Limb (tissue), 2 donors: ENCODE results near the gene SCMH1.

ENCODE experiments used
- DNase-seq, 2 donors: peaks; one replicate each; pipeline ENCODE4 v3.0.0-alpha.2; 2016; ENCODE audit errors: extremely low spot score in 2 of 2

SCMH1 gene

GRCh38 chr1:41006942-41007865 lies 234.9 kb downstream of the SCMH1 start:
- no peak for DNase-seq

DNA sequence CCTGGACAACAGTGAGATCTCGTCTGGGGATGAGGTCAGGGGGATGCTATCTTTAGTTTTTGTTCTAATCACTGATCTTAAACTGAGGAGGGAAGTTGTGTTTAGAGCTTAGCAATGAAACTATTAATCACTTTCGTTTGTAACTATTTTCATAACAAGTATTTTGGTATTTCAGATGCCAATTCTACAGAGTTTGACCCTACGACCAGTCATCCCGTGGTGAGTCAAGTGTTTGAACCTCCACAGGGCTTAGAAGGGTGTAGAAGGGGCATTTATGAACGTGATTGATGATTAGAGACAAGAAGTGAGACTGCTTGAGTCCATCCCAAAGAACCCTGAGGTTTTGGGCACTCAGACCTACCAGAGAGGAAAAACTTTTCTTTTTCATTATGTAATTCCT lies 236.2 kb downstream of the SCMH1 start:
- no peak for DNase-seq

DNA sequence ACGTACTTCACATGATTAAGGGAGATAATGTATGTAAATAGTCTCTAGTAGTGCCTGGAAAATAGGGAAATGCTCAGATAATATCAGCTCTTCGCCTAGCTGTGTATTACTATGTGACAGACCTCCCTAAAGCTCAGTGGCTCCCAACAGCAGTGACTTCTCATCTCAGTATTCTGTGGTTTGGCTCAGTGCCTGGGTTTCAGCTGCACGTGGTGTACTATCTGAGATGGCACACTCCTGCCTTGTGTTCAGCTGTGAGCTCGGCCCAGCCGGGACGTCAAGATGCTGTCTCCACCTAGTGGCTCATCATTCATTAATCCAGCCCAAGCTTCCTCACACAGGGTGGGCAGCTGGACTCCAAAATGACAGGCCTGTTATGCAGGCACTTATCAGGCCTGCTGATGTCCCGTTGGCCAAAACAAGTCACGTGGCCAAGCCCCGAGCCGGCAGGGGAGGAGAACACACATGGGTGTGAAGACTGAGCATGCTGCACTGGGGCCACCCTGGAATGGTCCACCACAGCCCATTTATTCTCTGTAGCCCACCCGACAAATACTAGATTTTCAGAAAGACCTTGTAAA lies 238.4 kb downstream of the SCMH1 start:
- DNase-seq = peak; percentile 78 to 85

DNA sequence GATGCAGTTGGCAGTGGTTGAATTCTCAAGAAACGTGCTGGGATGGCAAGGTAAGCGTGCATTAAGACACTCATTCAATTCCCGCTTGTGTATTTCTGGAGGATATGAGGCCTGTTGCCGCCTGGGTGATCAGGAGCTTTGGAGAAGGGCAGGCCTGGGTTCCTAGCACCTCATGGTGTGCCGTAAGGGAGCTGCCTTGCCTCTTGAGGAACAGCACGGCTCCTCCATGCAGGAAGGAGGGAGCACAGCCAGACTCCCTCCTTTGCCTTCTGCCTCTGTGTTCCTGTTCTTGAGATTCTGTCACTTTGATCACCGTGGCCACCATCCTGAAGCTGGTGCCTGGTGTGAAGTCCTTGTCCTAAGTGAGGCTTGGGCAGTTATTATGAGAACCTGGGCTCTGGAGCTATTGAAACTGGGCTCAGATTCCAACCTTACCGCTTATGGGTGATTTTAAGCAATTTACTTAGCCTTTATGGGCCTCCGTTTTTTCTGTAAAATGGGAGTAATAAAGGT lies 238.9 kb downstream of the SCMH1 start:
- DNase-seq = no peak

GRCh38 chr1:40998668-40999067 lies 243.4 kb downstream of the SCMH1 start:
- no peak for DNase-seq

- DNase-seq = no peak
Measured at GRCh38 chr1:40997096-40997495, 245.0 kb downstream of the SCMH1 start.

DNA sequence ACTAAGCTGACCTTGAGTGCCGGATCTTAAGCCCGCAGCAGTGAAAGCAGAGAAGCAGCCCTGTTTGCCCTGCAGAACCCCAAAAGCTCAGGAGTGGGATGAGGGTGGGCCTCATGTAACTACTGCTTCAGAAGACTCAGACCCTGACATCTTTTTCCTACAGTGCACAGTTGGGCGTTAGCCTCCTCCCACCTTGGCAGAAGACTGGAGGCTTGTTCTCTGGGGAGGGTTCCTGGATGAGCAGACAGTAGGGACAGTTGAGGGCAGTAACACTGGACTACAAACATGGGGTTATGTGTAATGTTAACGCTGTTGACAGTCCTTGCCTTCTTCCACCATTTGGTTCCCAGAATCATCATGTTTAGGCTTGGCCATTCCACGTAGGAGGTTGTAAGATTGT lies 253.0 kb downstream of the SCMH1 start:
- no peak for DNase-seq

- DNase-seq = no peak
Measured at GRCh38 chr1:40988280-40988679, 253.8 kb downstream of the SCMH1 start.

DNA sequence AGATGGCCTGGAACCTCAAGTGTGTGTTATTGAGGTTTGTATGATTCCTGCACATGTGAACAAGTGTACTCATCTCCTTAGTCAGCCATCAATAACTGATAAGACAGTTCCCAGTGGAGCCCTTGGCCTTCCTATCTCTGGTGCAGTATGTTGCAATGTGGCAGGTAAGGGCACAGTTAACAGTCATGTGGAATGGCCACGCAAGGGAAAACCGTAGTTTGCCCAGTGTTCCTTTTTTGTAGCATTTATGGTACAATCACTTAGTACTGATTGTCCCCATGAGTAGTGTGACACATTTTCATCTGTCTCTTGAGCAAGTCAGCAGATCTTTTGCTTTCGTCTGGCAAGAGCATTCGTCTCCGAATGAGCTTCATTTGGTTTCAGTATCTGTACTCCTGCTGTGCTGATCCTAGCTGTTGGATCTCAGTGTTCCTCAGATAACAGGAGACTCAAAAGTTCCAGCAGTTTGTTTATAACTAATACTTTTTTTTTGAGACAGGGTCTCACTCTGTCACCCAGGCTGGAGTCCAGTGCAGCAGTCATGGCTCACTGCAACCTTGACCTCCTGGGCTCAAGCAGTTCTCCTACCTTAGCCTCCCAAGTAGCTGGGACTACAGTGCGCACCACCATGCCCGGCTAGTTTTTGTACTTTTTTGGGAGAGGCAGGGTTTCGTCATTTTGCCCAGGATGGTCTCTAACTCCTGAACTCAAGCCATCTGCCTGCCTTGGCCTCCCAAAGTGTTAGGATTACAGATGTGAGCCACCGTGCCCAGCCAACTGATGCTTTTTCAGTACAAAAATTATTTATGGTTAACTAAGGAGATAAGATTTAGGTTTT lies 254.4 kb downstream of the SCMH1 start:
- no peak for DNase-seq

- peak in 1 of 2 donors; percentile 60 for DNase-seq
Measured at GRCh38 chr1:40986956-40987355, 255.2 kb downstream of the SCMH1 start.

- DNase-seq = no peak
Measured at GRCh38 chr1:40986328-40986783, 255.8 kb downstream of the SCMH1 start.

DNA sequence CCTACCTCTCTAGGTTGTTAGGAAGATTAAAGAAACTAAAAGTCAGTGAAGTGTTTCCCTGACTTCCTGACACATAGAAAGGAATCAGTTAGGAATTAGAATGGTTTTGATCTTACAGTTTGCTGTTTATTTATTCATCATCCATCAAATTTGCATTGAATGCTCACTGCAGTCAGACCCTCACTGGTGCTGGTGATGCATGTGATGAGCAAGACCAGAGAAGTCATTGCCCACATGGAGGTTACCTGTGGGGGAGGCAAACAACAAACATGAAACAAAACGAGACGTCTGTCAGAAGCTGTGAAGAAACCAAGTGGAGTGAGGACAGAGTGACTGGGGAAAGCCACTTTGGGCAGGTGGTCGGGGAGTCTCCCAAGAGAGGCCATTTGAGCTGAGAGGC lies 256.2 kb downstream of the SCMH1 start:
- DNase-seq = no peak

GRCh38 chr1:40985161-40985560 lies 256.9 kb downstream of the SCMH1 start:
- DNase-seq = peak in 1 of 2 donors; percentile 24

- no peak for DNase-seq
Measured at GRCh38 chr1:40984531-40984930, 257.6 kb downstream of the SCMH1 start.

DNA sequence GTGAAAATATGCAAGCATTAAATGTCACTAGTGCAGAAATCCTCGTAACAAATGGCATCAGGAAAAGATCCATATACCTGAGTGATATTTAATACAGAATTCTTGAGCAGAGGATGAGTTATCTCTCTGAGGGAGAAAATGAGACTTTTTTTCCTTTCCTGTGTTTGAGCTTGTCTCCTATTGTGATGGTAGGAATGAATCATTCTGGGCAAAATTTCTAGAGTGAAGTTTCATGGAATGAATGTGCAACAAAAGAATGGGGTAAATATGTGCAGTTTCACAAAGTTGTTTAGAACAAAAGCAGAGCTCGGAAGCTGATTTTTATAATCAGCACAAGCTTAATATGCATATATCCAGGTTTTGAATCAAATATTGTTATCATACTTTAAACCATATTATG lies 258.0 kb downstream of the SCMH1 start:
- no peak for DNase-seq

GRCh38 chr1:40983286-40983685 lies 258.8 kb downstream of the SCMH1 start:
- DNase-seq = no peak

DNA sequence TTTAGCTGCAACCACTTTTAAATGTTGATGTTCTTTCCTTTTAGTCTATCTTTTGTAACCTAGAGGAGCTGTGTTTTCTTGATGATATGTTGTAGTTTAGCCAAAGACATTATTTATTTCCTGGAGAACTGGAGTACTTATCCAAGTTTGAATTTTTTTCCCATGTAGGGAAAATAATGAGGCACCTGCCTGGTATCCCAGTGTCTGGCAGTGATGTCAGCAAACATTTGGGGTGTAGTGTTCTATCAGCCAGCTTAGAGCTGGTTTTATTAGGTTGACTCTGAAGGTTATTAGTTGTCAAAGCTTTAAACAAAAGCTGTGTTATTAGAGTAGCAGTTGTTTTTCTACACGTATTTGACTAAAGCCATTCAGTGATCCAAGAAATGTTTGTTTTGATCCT lies 259.4 kb downstream of the SCMH1 start:
- no peak for DNase-seq

DNA sequence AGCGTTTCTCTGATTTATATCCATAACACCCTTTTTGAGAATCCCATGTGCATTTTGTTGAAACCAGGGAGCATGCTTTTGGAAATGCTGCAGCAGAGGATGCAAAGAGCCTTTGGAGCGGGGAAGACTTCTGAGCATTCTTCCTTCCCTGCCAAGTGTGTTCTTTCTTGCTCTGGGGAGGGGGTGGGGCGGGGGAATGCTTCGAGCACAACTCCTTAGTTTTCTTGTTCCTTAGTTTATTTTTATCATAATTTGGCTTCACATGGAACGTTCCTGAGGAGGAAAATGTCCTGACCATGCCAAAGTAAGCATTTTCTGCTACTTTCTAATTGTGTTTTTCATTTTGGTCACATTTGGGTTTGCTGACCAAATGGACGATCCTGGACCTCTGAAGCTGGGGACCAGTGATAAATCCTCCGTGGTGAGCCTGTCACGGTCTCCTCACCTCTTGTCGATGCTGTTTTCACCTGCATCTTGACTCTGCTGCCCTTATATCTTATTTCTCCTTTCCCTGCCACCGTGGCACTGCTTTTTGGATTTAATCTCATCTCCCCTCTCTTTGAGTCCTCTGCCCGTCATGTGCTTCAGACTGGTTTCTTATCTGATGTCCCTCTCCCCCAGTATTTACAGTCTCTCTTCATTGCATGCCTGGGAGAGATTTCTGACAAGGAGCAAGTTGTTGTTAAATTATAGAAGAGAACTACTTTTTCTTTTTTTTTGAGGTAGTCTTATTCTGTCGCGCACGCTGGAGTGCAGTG lies 260.2 kb downstream of the SCMH1 start:
- DNase-seq = no peak

GRCh38 chr1:40980453-40981121 lies 261.5 kb downstream of the SCMH1 start:
- DNase-seq = no peak

- no peak for DNase-seq
Measured at GRCh38 chr1:40980068-40980452, 262.0 kb downstream of the SCMH1 start.
